HT-29 (cell line): ENCODE results near the gene GPM6B. TPM values are rescaled to one million over a fixed set of nuclear protein-coding genes. Genes with fewer than 3 reads are reported as not detected.
"Not testable (repeated sequence)": the region's sequence is repeated elsewhere in the genome, so short reads cannot be mapped to it uniquely, and the experiment has no call there.

Experiments
- DNase-seq: peaks from one replicate; pipeline ENCODE4 v3.0.0-alpha.2; 2015; ENCODE audit warnings: low spot score
- total RNA-seq: library from RNA; depleted of rRNA; stranded (reverse); fragments of >200 nt; shearing (Covaris generic); gene quantifications from 2 replicates; pipeline ENCODE4 v1.2.3, GENCODE V29; 2014; rRNA removed

The GPM6B gene
- total RNA-seq, 1 experiment from 2014 or later: not detected

DNA sequence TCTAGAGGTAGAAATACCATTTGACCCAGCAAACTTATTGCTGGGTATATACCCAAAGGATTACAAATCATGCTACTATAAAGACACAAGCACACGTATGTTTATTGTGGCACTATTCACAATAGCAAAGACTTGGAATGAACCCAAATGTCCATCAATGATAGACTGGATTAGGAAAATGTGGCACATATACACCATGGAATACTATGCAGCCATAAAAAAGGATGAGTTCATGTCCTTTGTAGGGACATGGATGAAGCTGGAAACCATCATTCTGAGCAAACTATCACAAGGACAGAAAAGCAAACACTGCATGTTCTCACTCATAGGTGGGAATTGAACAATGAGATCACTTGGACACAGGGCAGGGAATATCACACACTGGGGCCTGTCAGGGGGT is 86.4 kb downstream of the GPM6B start:
- DNase-seq: not testable (repeated sequence)

DNA sequence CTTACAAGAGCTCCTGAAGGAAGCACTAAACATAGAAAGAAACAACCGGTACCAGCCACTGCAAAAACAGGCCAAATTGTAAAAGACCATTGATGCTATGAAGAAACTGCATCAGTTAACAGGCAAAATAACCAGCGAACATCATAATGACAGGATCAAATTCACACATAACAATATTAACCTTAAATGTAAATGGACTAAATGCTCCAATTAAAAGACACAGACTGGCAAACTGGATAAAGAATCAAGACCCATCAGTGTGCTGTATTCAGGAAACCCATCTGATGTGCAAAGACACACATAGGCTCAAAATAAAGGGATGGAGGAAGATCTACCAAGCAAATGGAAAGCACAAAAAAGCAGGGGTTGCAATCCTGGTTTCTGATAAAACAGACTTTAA is 90.3 kb downstream of the GPM6B start:
- DNase-seq: not testable (repeated sequence)

DNA sequence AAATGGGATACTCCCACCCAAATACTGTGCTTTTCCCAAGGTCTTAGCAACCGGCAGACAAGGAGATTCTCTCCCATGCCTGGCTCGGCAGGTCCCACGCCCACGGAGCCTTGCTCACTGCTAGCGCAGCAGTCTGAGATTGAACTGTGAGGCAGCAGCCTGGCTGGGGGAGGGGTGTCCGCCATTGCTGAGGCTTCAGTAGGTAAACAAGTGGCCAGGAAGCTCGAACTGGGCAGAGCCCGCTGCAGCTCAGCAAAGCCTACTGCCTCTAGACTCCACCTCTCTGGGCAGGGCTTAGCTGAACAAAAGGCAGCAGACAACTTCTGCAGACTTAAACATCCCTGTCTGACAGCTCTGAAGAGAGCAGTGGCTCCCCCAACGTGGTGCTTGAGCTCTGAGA is 92.0 kb downstream of the GPM6B start:
- peak; percentile 33 for DNase-seq

DNA sequence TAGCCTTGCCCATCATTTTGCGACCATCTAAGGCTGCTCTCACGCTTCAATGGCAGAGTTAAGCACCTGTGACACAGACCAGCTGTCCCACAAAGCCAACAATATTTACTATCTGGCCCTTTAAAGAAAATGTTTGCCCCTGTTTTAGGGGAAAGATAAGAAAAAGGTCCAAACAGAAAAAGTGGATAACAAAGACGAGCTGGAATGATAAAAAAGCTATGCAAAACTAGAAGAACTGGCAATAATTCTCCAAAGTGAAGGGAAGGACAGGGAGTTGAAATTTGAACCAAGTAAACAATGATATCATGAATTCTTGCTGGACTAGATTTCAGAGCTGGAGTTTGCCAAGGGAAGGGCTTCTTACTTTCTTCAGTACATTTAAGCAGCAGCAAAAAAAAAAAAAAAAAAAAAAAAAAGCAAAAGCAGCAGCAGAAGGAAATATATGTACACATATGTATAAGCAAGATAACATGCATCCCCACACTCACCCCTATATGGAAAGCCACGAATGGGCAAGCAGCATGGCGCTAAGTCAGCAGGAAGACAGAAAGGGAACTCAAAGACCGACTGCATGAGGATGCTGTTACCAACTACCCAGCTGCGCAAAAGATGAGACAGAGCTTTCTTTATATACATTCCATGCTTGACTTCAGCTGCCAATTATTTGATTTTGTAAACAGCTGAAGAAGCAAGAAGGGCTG is 94.9 kb downstream of the GPM6B start:
- DNase-seq: no peak

DNA sequence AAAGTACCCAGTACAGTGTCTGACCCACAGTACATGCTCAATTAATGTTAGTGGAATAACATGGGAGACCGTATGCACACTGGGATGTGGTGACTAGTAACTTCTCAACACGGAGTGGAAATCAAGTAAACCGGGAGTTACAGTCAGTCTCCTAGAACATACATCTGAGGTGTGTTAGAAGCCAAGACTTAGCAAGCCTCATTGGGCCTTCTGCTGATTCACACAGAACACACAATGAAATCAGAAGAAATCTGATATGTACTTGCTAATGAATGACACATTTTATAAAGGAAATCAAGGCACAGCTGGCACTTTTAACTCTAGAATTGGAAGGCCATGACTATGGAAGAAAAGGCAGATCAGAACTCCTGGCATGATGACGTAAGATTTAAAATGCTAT is 95.5 kb downstream of the GPM6B start:
- no peak for DNase-seq

Other genes with a start within 250 kb of the GPM6B start
- not detected in 2 replicates for gene EGFL6, start 247.5 kb downstream of the GPM6B start, total RNA-seq
- gene TCEANC, start 164.0 kb downstream of the GPM6B start, total RNA-seq: 0.53 and 0.76 TPM in 2 replicates
- gene RAB9A, start 128.0 kb downstream of the GPM6B start, total RNA-seq: 4.8 and 5.7 TPM in 2 replicates
- 6.7 and 8.9 TPM in 2 replicates for gene TRAPPC2, start 82.5 kb downstream of the GPM6B start, total RNA-seq
- 12.0 and 13.8 TPM in 2 replicates for gene OFD1, start 82.3 kb downstream of the GPM6B start, total RNA-seq
- gene GEMIN8, start 212.8 kb upstream of the GPM6B start, total RNA-seq: 16.3 and 22.4 TPM in 2 replicates